Glutamatergic neuron (in vitro differentiated cells): ENCODE measurements around the gene TRIO. TPM values are rescaled to one million over a fixed set of nuclear protein-coding genes. Genes with fewer than 3 reads are reported as not detected.

Experiments used
- DNase-seq: peaks from one replicate; pipeline ENCODE4 v3.0.0; 2022
- H3K27ac Mint-ChIP-seq: one replicate; pipeline ENCODE4 v1.8.0; 2020; ENCODE audit warnings: mild to moderate bottlenecking, mixed read lengths, inconsistent platforms; ENCODE audit not compliant: unreplicated experiment
- H3K27me3 Mint-ChIP-seq: one replicate; pipeline ENCODE4 v1.8.0; 2020; ENCODE audit warnings: mild to moderate bottlenecking, moderate library complexity, mixed read lengths, inconsistent platforms; ENCODE audit not compliant: unreplicated experiment
- H3K36me3 Mint-ChIP-seq: one replicate; pipeline ENCODE4 v1.8.0; 2020; ENCODE audit warnings: mild to moderate bottlenecking, mixed read lengths, inconsistent platforms; ENCODE audit not compliant: unreplicated experiment
- H3K4me1 Mint-ChIP-seq: one replicate; pipeline ENCODE4 v1.8.0; 2020; ENCODE audit warnings: mild to moderate bottlenecking, low read depth, mixed read lengths, inconsistent platforms; ENCODE audit not compliant: unreplicated experiment
- H3K4me3 Mint-ChIP-seq: one replicate; pipeline ENCODE4 v1.8.0; 2020; ENCODE audit warnings: mild to moderate bottlenecking, mixed read lengths, inconsistent platforms; ENCODE audit not compliant: unreplicated experiment
- H3K9me3 Mint-ChIP-seq: one replicate; pipeline ENCODE4 v1.8.0; 2020; ENCODE audit warnings: mild to moderate bottlenecking, moderate library complexity, mixed read lengths, inconsistent platforms; ENCODE audit not compliant: unreplicated experiment
- total RNA-seq: library from RNA; stranded (reverse); fragmentation: NEBNext Ultra II Directional; extraction: Animal tissue kit (Norgen Biotek cat#: 25700); gene quantifications from one replicate; pipeline ENCODE4 v1.2.1, GENCODE V29; 2021; ENCODE audit not compliant: unreplicated experiment
- TF ChIP-seq, protein P1 (sequence below): fragments of 200-600 bp; sonication (generic); IDR thresholded peaks from one replicate; pipeline ENCODE4 v1.5.0; 2021; ENCODE audit not compliant: partially characterized antibody, unreplicated experiment

The TRIO gene
- total RNA-seq, 1 donor from 2014 or later = 281 TPM

DNA sequence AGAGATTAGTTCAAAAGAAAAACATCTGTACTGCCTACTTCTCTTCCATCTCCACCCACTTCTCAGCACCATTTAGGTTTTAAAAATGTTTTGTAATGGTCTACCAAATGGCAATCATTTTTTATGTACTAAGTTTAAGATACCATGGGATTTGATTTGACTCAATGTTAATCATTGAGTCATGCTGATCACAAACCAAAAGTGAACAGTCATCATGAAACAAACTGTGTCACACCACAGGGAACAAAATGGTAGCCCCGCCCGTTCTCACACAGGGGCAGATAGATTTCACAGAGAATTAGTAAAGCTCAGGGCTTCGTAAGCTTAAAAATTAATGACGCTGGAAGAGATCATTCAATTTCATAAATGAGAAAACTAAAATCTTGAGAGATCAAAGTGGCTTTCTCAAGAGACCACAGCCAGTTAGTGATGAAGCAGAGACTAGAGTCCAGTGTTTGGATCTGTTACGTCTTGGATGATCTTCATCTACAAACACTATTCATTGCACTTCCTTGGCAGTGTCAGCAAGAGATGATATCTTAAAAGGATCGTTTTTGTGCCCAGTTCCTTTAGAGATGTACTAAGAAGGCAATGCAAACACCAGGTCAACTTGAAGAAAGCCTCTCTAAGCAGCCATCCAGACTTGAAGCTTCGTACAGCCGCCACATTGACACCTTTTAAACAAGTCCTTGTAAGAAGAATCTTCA, 33.9 kb upstream of the TRIO start:
- H3K27me3 Mint-ChIP-seq = no peaks in the 10 kb centered on the region
- no peak for DNase-seq
- no peaks in the 10 kb centered on the region for H3K36me3 Mint-ChIP-seq
- TF ChIP-seq, protein P1, sequence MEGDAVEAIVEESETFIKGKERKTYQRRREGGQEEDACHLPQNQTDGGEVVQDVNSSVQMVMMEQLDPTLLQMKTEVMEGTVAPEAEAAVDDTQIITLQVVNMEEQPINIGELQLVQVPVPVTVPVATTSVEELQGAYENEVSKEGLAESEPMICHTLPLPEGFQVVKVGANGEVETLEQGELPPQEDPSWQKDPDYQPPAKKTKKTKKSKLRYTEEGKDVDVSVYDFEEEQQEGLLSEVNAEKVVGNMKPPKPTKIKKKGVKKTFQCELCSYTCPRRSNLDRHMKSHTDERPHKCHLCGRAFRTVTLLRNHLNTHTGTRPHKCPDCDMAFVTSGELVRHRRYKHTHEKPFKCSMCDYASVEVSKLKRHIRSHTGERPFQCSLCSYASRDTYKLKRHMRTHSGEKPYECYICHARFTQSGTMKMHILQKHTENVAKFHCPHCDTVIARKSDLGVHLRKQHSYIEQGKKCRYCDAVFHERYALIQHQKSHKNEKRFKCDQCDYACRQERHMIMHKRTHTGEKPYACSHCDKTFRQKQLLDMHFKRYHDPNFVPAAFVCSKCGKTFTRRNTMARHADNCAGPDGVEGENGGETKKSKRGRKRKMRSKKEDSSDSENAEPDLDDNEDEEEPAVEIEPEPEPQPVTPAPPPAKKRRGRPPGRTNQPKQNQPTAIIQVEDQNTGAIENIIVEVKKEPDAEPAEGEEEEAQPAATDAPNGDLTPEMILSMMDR = no peak
- H3K4me1 Mint-ChIP-seq = peaks cover 3% of the 10 kb centered on the region
- H3K4me3 Mint-ChIP-seq = no peak overlapping the region
- H3K9me3 Mint-ChIP-seq = no peaks in the 10 kb centered on the region
- no peak overlapping the region for H3K27ac Mint-ChIP-seq

DNA sequence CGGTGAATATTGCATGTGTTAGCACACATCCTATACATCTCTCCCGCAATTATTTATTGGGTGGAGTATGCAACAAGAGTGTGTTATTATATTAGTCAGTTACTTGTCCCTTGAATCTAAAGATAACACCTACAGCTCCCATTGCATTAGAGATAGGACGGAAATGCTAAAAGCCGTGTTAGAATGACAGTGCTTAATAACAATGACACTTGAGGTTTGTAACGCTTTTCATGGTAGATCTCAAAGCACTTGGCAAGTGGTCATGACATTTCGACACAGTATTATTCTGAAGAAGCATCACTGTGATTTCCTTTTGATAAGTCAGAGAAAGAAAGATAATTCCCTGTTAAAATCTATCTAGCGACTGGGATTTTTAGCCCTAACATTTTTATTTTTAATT, 33.4 kb upstream of the TRIO start:
- Mint-ChIP-seq H3K4me3 (no peak overlapping the region), H3K4me1 (peaks cover 3% of the 10 kb centered on the region), H3K9me3 (no peaks in the 10 kb centered on the region), H3K27me3 (no peaks in the 10 kb centered on the region), H3K27ac (no peak overlapping the region), H3K36me3 (no peaks in the 10 kb centered on the region)
- TF ChIP-seq, protein P1 = no peak
- DNase-seq = no peak

DNA sequence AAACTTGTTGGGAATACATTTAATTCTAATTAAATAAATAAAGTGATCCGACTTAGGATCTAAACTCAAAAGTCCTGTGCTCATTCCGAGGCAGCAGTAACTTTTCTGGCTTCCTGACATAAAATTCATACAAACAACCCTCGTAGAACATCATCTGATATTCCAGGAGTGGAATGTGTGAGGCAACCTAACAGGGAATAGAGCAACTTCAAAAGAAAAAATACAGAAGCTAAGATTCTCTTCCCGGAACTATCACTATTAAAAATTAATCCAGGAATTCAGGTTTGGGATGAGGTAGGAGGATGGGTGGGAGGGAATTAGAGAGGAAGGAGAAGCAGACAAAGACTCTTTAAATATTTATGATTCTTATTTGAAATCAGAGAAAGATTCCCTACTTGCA, 32.9 kb upstream of the TRIO start:
- no peaks in the 10 kb centered on the region for H3K27me3 Mint-ChIP-seq
- TF ChIP-seq, protein P1 = no peak
- H3K27ac Mint-ChIP-seq = no peak overlapping the region
- H3K4me3 Mint-ChIP-seq = no peak overlapping the region
- DNase-seq = no peak
- peaks cover 3% of the 10 kb centered on the region for H3K4me1 Mint-ChIP-seq
- no peaks in the 10 kb centered on the region for H3K36me3 Mint-ChIP-seq
- no peaks in the 10 kb centered on the region for H3K9me3 Mint-ChIP-seq

DNA sequence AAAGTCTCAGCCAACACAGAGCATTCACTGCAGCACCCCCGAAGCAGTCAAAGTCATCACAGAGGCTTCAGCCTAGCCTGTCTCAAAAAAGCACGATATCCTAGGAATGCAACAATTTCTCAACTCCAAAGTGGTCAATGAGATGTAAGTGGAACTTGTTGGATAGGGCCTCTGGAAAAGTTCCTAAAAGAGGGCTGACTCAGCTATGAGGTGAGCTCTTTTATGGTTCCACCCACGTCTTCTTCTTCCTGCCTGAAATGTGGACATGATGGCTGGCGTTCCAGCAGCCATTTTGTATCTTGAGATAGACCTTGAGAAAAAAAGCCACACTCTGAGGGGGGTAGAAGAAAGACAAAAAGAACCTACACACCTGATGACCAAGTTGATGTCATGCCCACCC, 32.5 kb upstream of the TRIO start:
- H3K4me3 Mint-ChIP-seq = no peak overlapping the region
- H3K4me1 Mint-ChIP-seq = peaks cover 3% of the 10 kb centered on the region
- H3K36me3 Mint-ChIP-seq = no peaks in the 10 kb centered on the region
- TF ChIP-seq, protein P1 = no peak
- no peaks in the 10 kb centered on the region for H3K9me3 Mint-ChIP-seq
- DNase-seq = no peak
- H3K27me3 Mint-ChIP-seq = no peaks in the 10 kb centered on the region
- H3K27ac Mint-ChIP-seq = no peak overlapping the region

DNA sequence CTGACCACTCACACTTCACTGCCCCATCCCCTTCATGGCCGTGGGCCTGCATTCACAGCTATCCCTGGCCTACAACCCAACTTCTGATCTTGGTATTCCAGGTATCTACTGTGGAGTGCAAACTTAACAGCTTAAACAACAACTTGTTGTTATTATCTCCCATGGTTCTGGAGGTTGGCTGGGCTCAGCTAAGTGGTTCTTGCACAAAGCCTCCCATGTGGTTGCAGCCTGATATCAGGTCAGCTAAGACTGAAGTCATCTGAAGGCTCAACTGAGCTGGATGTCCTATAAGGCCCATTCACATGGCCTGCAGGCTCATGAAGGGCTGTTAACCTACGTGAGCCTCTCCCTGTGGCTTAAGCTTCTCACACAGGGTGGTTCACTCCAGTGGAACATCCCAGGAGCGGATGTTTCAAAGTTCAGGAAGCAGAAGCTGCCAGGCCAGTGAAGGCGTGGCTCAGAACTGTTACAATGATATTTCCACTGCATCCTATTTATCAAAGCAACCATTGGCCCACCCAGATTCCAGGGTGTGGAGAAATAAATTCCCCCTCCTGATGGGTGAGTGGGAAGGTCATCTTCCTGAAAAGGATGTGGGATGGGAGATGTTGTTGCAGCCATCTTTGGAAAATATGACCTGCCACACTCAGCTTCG, 30.0 kb upstream of the TRIO start:
- no peak for DNase-seq
- no peaks in the 10 kb centered on the region for H3K9me3 Mint-ChIP-seq
- no peak overlapping the region for H3K27ac Mint-ChIP-seq
- no peaks in the 10 kb centered on the region for H3K27me3 Mint-ChIP-seq
- TF ChIP-seq, protein P1 = no peak
- peaks cover 3% of the 10 kb centered on the region for H3K4me1 Mint-ChIP-seq
- H3K36me3 Mint-ChIP-seq = no peaks in the 10 kb centered on the region
- no peak overlapping the region for H3K4me3 Mint-ChIP-seq
